GM18520 (cell line): Measurements from ENCODE around the gene EIPR1.

Experiments
- ATAC-seq: cut with Tn5 transposase; IDR thresholded peaks from one replicate; pipeline ENCODE4 v1.9.1; 2021; ENCODE audit not compliant: unreplicated experiment

The EIPR1 gene

DNA sequence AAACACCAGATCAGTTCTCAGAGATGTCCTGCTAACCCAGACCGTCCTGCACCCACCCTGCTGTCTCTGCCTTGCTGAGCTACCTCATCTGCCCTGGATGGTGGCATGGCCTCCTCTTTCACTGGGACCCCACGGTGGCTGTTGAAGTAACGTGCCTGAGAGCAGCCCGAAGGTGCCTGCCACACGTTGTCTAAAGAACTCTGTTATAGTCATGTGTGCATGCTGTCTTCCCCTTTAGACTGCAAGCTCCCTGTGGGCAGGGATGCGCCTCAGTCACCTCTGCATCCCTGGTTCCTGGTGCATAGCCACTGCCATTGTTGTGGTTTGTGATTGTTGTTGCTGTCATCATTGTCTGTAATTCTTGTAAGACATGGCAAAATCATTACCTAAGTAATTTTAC is 235.9 kb downstream of the EIPR1 start:
- no peak for ATAC-seq

DNA sequence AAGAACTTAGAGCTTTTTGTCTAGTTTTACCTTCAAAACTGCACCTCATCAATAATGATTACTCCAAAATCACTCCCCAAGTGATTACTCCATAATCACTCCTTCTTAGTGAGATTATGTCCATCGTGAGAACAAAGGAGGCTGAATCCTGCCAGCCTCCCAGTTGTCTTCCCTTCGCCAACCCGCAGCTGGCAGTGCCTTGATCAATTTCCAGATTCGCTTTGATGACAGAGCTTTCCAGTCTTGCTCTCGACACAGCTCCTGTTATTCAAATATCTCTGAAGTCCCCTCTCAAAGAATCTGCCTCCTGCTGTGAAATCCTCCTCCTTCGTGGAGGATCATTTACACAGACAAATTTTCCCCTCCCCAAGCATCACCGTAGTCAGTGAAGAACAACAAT is 237.7 kb downstream of the EIPR1 start:
- ATAC-seq, result no peak
